Measurements from ENCODE around the gene ST8SIA6. TPM values are rescaled to one million over a fixed set of nuclear protein-coding genes. Genes with fewer than 3 reads are reported as not detected.
"Not testable (repeated sequence)": the region's sequence is repeated elsewhere in the genome, so short reads cannot be mapped to it uniquely, and the experiment has no call there.

ST8SIA6 gene
- total RNA-seq, 2 donors from 2014 or later = 0.30 TPM; not detected in 1

DNA sequence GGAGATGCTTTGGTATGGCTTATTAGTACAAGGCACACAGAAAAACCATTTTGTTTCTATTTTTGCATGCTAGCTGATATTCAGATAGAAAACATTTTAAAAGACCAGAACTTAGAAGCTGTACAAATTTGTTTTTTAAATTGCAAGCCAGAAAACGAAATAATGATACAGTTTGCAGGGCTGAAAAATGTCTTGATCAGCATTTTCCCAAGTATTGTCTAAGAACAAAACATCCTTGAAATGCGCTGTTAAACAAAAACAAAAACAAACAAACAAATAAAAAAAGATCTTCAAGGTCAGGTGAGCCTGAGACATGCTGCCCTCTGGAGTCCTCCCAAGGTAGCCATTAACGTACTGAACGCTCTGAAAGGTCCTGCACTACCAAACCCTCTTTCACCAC lies 128.0 kb downstream of the ST8SIA6 start:
- ATAC-seq (replicated peaks in 1 of 2) = no peak
- DNase-seq = no peak
- H3K36me3 Mint-ChIP-seq (ENCODE audit: insufficient read depth in 2 of 2) = no peaks in the 10 kb centered on the region
- H3K27me3 Mint-ChIP-seq (ENCODE audit: low read depth) = no peaks in the 10 kb centered on the region
- no peak overlapping the region for H3K27ac Mint-ChIP-seq
- no peaks in the 10 kb centered on the region for H3K9me3 Mint-ChIP-seq
- no peak overlapping the region for H3K4me3 Mint-ChIP-seq
- H3K4me1 Mint-ChIP-seq (ENCODE audit: low read depth) = no peaks in the 10 kb centered on the region

DNA sequence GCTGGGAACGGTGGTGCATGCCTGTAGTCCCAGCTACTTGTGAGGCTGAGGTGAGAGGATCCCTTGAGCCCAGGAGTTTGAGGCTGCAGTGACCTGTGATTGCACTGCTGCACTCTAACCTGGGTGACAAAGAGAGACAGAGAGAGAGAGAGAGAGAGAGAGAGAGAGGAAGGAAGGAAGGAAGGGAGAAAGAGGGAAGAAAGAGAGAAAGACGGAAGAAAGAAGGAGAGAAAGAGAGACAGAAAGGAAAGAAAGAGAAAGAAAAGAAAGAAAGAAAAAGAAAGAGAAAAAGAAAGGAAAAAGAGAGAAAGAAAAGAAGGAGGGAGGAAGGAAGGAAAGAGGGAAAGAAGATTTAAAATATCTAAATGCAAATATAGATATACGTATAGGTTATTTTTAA lies 132.4 kb downstream of the ST8SIA6 start:
- not testable (repeated sequence) for ATAC-seq (replicated peaks in 1 of 2); H3K9me3 Mint-ChIP-seq; H3K27me3 Mint-ChIP-seq (ENCODE audit: low read depth); H3K4me3 Mint-ChIP-seq; H3K4me1 Mint-ChIP-seq (ENCODE audit: low read depth); H3K36me3 Mint-ChIP-seq (ENCODE audit: insufficient read depth in 2 of 2); H3K27ac Mint-ChIP-seq; DNase-seq

DNA sequence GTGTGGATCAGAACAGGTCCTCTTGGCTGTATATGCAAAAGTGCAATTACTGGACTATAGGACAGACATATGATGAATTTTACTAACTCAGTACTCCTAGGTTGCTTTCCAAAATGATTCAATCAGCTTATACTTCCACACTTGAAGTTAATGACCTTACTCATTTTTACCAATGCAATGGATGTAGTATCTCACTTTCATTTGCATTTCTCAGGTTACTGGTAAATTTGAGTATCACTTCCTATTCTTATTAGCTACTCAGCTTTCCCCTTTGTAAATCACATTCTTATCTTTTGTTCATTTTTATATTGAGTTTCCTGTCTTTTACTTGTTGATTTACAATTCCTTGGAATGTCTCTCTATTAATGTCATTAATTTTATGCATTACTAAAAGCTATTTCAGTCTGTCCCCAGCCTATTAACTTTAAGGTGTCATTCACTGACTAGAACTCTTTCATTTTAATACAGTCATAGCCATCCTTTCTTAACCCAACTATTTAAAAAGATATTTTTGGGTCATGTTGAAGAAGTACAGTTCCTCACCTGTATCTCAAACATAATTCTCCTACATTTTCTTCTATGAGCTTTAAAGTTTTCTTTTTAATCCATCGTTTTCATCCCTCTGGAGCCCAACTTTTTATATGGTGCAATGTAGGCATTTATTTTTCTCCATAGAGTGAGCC lies 137.8 kb downstream of the ST8SIA6 start:
- H3K36me3 Mint-ChIP-seq (ENCODE audit: insufficient read depth in 2 of 2) = no peaks in the 10 kb centered on the region
- H3K4me1 Mint-ChIP-seq (ENCODE audit: low read depth) = no peaks in the 10 kb centered on the region
- DNase-seq (no peak), ATAC-seq (replicated peaks in 1 of 2) (no peak)
- H3K27ac Mint-ChIP-seq = peak overlapping the region; percentile 69
- no peaks in the 10 kb centered on the region for H3K9me3 Mint-ChIP-seq
- peaks cover 6% of the 10 kb centered on the region for H3K27me3 Mint-ChIP-seq (ENCODE audit: low read depth)
- H3K4me3 Mint-ChIP-seq = no peak overlapping the region

DNA sequence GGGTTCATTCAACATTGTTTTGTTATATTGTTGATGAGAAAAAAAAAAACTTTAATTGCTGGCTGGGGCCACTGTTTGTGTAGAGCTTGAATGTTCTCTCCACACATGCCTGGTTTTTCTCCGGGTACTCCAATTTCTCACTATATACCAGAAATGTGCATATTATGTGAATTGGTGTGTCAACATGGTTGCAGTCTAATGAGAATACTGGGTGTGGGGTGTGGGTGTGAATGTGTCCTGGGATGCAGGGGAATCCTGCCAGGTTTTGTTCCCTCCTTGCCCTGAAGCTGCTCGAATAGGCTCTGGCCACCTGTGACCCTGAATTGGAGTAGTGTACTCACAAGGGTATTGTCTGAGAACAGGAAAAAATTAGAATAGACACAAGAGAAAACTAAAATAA lies 145.0 kb downstream of the ST8SIA6 start:
- Mint-ChIP-seq H3K4me1 (ENCODE audit: low read depth) (no peaks in the 10 kb centered on the region), H3K27ac (no peak overlapping the region), H3K36me3 (ENCODE audit: insufficient read depth in 2 of 2) (no peaks in the 10 kb centered on the region), H3K27me3 (ENCODE audit: low read depth) (peaks cover 21% of the 10 kb centered on the region), H3K4me3 (no peak overlapping the region), H3K9me3 (peaks cover 0 to 1% of the 10 kb centered on the region in 2 donors)
- ATAC-seq (replicated peaks in 1 of 2) (no peak), DNase-seq (no peak)

DNA sequence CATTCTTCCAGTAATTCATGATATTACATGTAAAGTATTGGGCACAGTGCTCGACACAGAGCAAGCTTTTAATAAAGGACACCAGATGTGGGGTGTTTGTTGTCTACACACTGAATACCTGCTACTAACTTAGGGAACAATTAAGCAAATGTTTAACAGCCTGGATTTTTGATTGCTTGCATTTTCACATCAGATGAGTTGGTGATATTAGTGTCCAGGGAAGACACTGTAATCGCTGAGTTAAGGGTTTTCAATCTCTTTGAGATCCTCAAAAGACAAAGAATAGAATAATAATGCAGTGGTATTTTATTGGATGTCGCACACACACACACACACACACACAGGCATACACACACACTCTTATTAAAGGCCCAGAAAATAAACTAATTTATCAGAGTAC lies 147.3 kb downstream of the ST8SIA6 start:
- Mint-ChIP-seq H3K4me3 (no peak overlapping the region), H3K27me3 (ENCODE audit: low read depth) (peaks cover 20% of the 10 kb centered on the region)
- ATAC-seq (replicated peaks in 1 of 2) = no peak

DNA sequence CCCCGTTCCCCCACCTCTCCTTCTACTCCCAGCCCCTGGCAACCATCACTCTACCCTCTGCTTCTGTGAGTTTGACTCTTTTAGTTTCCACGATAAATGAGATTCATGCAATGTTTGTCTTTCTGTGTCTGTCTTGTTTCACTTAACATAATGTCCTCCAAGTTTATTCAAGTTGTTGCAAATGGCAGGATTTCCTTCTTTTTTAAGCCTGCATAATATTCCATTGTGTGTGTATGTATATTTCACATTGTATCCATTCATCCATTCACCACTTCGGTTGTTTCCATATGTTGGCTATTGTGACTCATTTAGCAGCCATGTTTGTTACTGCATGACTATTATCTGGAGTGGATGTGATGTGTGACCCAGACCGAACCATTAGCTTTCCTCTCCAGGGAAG lies 162.0 kb downstream of the ST8SIA6 start:
- Mint-ChIP-seq H3K4me3 (no peak overlapping the region), H3K4me1 (ENCODE audit: low read depth) (peaks cover 9% of the 10 kb centered on the region), H3K9me3 (peaks cover 0 to 4% of the 10 kb centered on the region in 2 donors), H3K27ac (no peak overlapping the region), H3K27me3 (ENCODE audit: low read depth) (peaks cover 13% of the 10 kb centered on the region), H3K36me3 (ENCODE audit: insufficient read depth in 2 of 2) (no peaks in the 10 kb centered on the region)
- no peak for DNase-seq
- no peak for ATAC-seq (replicated peaks in 1 of 2)

More for the DNA sequence above, 147.3 kb downstream of the ST8SIA6 start:
- peaks cover 0 to 1% of the 10 kb centered on the region in 2 donors for H3K9me3 Mint-ChIP-seq
- H3K36me3 Mint-ChIP-seq (ENCODE audit: insufficient read depth in 2 of 2) = no peaks in the 10 kb centered on the region
- no peak overlapping the region for H3K27ac Mint-ChIP-seq
- H3K4me1 Mint-ChIP-seq (ENCODE audit: low read depth) = no peaks in the 10 kb centered on the region
- DNase-seq = no peak

DNA sequence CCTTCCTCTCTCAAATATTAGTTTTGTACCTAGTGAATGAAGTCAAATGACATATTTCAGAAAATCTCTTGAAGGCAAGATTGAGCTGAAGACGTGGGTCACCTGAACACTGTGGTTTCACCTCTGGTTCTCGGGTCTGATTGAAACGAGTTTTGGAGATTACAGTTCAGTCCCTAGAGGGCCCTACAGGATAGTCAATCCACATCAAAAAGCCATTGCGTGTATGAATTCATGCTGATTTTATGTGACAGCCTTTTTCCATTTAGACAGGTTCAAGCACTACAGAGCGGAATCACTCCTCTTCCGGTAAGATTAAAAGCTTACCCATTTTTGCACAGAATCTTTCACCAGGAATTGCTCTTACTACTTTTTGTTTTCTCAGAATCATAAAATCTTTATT lies 164.2 kb downstream of the ST8SIA6 start:
- Mint-ChIP-seq H3K27me3 (ENCODE audit: low read depth) (peaks cover 13% of the 10 kb centered on the region), H3K36me3 (ENCODE audit: insufficient read depth in 2 of 2) (no peaks in the 10 kb centered on the region), H3K4me3 (peak overlapping the region in 1 of 2 donors; percentile 62), H3K9me3 (peaks cover 0 to 4% of the 10 kb centered on the region in 2 donors), H3K27ac (peak overlapping the region; percentile 95), H3K4me1 (ENCODE audit: low read depth) (peaks cover 9% of the 10 kb centered on the region)
- DNase-seq = peak; percentile 12 to 18
- peak; percentile 97 to 98 for ATAC-seq (replicated peaks in 1 of 2)

DNA sequence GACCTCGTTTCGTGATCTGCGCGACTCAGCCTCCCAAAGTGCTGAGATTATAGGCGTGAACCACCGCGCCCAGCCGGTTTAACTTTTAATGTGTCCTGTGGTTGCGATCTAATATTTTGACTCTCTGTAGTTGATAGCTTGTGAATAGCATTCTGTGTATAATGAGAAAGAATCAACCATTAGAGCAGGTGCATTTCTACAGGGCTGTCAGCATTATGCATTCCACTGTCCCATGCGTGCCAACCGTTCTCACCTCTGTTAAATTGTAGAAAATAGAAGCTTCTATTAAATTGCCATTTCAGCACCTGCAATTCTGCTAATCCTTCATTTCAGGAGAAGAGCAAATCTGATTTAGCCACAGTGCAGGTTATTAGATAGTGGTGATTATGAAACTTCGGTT lies 164.6 kb downstream of the ST8SIA6 start:
- ATAC-seq (replicated peaks in 1 of 2) = no peak
- Mint-ChIP-seq H3K27ac (no peak overlapping the region), H3K27me3 (ENCODE audit: low read depth) (peaks cover 13% of the 10 kb centered on the region), H3K36me3 (ENCODE audit: insufficient read depth in 2 of 2) (no peaks in the 10 kb centered on the region), H3K4me3 (peak overlapping the region in 1 of 2 donors; percentile 62), H3K4me1 (ENCODE audit: low read depth) (peaks cover 9% of the 10 kb centered on the region), H3K9me3 (peaks cover 0 to 4% of the 10 kb centered on the region in 2 donors)
- DNase-seq = no peak

DNA sequence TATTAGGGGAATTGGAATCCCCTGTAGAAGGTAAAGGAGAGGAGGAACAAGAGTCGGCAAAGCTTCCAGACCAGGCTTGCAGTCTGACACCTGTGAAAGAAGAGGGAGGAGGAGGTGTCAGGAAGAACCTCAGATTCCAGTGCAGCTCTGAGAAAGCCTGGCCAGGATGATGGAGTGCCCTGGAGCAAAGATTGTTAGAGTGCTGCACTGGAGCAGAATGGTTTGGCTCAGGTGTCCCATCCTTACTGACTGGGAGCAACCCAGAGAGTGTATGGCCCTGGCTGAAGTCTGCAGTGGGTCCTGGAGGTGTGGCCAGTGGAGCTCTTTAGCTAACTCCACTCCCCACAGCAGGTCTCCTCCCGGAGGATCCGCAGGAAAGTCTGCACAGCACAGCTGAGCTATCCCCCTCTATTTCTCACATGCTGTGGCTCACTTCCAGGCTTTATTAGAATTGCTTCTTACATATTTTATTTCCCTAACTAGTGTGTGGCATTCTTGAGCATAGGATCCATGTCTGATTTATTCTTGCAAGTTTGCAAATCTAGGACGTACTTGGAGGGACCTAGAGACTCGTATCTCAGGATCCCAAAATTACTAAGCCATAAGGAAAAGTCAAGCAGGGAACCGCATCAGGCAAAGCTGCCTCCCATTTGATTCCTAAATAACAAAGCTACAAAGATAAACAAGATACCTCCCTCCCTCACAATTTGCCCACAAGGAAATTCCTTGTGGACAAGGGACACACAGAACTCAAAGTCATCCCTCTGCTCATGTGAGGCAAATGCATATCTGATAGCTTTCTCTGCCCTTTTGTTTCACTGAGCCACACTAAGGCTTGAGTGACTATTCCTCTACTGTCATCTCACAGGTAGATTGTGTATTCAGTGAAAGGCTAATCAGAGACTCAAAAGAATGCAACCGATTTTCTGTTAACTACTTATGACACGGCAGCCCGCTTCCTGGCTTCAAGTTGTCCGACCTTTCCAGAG lies 167.5 kb downstream of the ST8SIA6 start:
- no peak for DNase-seq
- Mint-ChIP-seq H3K4me3 (no peak overlapping the region), H3K27me3 (ENCODE audit: low read depth) (peaks cover 13% of the 10 kb centered on the region), H3K4me1 (ENCODE audit: low read depth) (peaks cover 9% of the 10 kb centered on the region), H3K9me3 (peaks cover 5 to 7% of the 10 kb centered on the region in 2 donors), H3K36me3 (ENCODE audit: insufficient read depth in 2 of 2) (peaks cover 3 to 7% of the 10 kb centered on the region in 2 donors), H3K27ac (no peak overlapping the region)
- ATAC-seq (replicated peaks in 1 of 2) = no peak

DNA sequence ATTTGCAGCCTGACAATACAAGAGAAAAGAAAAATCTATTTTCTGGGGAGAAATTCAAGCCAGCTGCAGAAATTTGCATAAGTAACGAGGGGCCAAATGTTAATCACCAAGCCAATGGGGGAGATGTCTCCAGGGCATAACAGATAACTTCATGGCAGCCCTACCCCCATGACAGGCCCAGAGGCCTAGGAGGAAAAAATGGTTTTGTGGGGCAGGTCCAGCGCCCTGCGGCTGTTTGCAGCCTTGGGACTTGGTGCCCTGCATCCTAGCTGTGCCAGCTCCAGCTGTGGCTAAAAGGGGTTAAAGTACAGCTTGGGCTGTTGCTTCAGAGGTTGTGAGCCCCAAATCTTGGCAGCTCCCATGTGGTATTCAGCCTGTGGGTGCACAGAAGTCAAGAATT lies 172.1 kb downstream of the ST8SIA6 start:
- Mint-ChIP-seq H3K4me3 (no peak overlapping the region), H3K9me3 (peaks cover 8 to 11% of the 10 kb centered on the region in 2 donors)
- no peak for DNase-seq

DNA sequence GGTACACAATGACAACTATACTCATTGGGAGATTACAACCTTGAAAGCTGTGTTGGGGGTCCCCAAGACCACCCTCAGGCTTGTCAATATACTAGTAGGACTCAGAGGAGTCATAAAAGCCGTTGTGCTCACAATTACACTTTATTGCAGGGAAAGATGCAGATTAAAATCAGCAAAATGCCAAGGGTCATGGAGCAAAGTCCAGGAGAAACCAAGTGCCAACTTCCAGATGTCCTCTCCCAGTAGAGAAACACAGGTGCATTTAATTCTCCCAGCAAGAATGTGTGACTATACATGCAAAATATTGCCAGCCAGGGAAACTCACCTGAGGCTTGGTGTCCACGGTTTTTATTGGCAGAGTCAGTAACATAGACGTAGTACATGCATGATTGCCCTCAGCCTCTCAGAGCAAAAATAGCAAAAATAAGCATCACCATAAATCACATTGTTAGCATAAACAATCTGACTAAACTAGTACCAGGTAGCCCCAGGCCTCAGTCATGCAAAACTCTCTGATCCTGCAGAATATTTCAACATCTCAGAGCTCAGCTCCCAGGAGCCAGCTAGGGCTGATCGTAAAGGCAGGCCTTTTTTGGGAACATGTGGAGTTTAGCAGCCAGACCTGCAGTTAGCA lies 175.7 kb downstream of the ST8SIA6 start:
- DNase-seq (no peak), ATAC-seq (replicated peaks in 1 of 2) (no peak)
- no peak overlapping the region for H3K4me3 Mint-ChIP-seq
- H3K9me3 Mint-ChIP-seq = peaks cover 8 to 12% of the 10 kb centered on the region in 2 donors
- H3K36me3 Mint-ChIP-seq (ENCODE audit: insufficient read depth in 2 of 2) = peaks cover 14 to 16% of the 10 kb centered on the region in 2 donors
- H3K27me3 Mint-ChIP-seq (ENCODE audit: low read depth) = no peaks in the 10 kb centered on the region
- H3K4me1 Mint-ChIP-seq (ENCODE audit: low read depth) = peaks cover 4% of the 10 kb centered on the region
- H3K27ac Mint-ChIP-seq = no peak overlapping the region

More for the DNA sequence above, 172.1 kb downstream of the ST8SIA6 start:
- Mint-ChIP-seq H3K27me3 (ENCODE audit: low read depth) (no peaks in the 10 kb centered on the region), H3K4me1 (ENCODE audit: low read depth) (no peaks in the 10 kb centered on the region), H3K27ac (no peak overlapping the region), H3K36me3 (ENCODE audit: insufficient read depth in 2 of 2) (peaks cover 14 to 17% of the 10 kb centered on the region in 2 donors)
- no peak for ATAC-seq (replicated peaks in 1 of 2)

DNA sequence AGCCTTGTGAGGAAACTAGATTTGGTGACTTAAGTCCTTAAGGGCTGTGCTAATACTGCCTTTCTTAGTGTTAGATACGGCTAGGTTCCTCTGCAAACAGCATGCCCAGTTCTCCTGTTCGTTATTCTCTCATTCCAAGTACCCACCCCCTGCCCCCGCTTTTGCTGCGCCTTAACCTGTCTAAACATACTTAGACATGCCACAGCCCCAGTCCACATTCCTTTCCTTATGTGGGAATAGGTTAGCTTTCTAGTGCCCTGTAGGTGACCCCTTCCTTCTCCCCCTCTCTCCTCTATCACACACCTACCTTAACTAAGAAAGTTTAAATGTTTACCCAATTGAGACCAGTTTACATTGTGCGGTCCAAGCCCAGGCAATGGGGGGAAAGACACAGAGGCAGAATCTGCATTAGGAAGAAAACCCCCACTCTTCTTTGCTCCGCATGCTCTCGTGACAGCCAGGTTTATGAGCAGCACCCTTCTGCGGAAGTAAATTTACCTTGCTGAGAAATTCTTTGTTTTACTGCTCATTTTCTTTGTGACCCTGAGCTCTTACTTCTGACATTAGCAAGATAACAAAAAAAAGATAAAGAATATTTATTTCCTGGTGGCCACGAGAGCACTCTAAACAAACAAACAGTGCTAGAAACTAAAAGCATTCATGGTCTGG lies 177.5 kb downstream of the ST8SIA6 start:
- ATAC-seq (replicated peaks in 1 of 2) = no peak
- DNase-seq = no peak
- H3K9me3 Mint-ChIP-seq = peaks cover 3 to 7% of the 10 kb centered on the region in 2 donors

More for the DNA sequence above, 177.5 kb downstream of the ST8SIA6 start:
- H3K27ac Mint-ChIP-seq = no peak overlapping the region
- no peaks in the 10 kb centered on the region for H3K27me3 Mint-ChIP-seq (ENCODE audit: low read depth)
- no peak overlapping the region for H3K4me3 Mint-ChIP-seq
- H3K4me1 Mint-ChIP-seq (ENCODE audit: low read depth) = peaks cover 13% of the 10 kb centered on the region
- peaks cover 10 to 12% of the 10 kb centered on the region in 2 donors for H3K36me3 Mint-ChIP-seq (ENCODE audit: insufficient read depth in 2 of 2)
